22Rv1 (cell line): ENCODE results near the gene HRG.

Experiments
- H3K27ac ChIP-seq: fragments of 450-650 bp; 2 replicates; pipeline ENCODE4 v1.5.1; 2017
- ZFX ChIP-seq: fragments of 450-650 bp; IDR thresholded peaks from 2 replicates; pipeline ENCODE4 v1.6.1; 2017; ENCODE audit warnings: antibody characterized with exemption, borderline replicate concordance
- TF ChIP-seq, protein P1 (sequence below): fragments of 450-650 bp; IDR thresholded peaks from 2 replicates; pipeline ENCODE4 v1.5.1; 2017; ENCODE audit warnings: mild to moderate bottlenecking

The HRG gene

DNA sequence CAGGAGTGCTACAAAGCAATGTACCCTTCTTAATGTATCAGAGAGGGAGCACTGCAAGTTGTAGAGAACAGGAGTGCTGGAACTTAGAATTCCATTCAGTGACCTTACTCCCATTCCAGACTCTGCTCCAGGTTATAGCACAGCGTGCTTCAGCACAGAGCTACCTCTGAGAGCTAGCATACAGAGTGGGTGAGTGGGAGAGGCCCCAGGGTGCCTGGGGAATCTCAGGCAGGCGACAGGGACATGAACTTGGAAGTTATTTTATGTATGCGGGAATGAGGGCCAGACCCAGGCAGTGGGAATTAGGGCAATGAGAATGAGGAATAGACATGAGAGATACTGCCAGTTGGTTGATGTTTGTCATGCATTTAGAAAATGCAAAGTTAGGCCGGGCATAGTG is 47.7 kb downstream of the HRG start:
- TF ChIP-seq, protein P1, sequence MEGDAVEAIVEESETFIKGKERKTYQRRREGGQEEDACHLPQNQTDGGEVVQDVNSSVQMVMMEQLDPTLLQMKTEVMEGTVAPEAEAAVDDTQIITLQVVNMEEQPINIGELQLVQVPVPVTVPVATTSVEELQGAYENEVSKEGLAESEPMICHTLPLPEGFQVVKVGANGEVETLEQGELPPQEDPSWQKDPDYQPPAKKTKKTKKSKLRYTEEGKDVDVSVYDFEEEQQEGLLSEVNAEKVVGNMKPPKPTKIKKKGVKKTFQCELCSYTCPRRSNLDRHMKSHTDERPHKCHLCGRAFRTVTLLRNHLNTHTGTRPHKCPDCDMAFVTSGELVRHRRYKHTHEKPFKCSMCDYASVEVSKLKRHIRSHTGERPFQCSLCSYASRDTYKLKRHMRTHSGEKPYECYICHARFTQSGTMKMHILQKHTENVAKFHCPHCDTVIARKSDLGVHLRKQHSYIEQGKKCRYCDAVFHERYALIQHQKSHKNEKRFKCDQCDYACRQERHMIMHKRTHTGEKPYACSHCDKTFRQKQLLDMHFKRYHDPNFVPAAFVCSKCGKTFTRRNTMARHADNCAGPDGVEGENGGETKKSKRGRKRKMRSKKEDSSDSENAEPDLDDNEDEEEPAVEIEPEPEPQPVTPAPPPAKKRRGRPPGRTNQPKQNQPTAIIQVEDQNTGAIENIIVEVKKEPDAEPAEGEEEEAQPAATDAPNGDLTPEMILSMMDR = no peak
- no peak for TF ChIP-seq ZFX
- no peak overlapping the region for H3K27ac ChIP-seq

DNA sequence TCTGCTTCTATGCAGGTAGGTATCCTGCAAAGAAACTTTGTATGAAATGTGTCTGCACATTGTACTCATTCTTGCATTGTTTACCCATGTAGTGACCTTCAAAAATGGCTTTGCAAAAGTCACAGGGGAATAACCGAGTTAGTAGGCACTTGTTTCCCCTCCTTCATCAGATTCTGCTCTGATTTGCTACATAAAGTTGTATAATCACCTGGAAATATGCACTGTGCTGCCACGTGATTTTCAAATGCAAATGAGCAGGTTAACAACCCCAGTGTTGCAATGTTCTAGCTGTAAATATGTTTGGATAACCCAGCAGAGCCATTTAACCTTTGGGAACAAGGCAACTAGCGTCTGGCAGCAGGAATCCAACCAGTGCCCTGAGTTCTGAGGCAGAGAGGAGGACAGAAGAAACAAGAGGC is 51.2 kb downstream of the HRG start, which contains the start of gene KNG1:
Gene KNG1 (plus strand): TSS at position 321 of the 419 bp plus-strand sequence. CDS start 184 bp downstream, outside the sequence.
- TF ChIP-seq, protein P1 = no peak
- TF ChIP-seq ZFX = no peak
- no peak within 1 kb of the TSS for H3K27ac ChIP-seq

DNA sequence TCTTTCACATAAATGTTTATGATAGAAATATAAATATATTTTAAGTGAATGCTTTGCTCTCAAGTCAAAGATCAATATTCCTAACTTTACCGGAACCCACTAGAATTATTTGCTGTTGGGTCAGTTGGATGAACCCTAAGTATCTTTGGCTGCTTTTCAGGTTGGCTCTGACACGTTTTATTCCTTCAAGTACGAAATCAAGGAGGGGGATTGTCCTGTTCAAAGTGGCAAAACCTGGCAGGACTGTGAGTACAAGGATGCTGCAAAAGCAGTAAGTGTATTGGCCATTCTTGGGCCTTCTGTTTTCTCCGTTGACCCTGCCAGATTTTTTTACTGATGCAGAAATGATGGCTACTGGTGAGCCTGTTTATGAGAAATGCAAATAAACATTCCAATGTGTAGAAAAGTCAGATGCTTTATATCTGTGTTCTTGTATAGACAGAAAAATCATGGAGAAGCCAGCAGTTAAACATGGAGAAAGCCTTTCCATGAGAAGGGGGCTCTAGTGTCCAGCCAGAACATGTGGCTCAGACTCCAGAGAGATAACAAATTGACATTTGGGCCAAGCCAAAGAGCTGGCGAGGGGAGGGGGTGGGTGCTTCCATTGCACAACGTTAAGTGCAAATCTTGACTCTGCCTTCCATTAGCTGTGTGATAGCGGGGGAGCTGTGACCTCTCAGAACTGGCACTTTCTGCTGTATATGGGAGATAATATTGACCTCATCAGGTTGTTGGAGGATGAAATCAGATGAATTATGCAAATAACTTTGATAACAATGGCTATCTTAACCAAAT is 54.3 kb downstream of the HRG start:
- no peak overlapping the region for H3K27ac ChIP-seq
- no peak for TF ChIP-seq ZFX
- TF ChIP-seq, protein P1 = no peak

DNA sequence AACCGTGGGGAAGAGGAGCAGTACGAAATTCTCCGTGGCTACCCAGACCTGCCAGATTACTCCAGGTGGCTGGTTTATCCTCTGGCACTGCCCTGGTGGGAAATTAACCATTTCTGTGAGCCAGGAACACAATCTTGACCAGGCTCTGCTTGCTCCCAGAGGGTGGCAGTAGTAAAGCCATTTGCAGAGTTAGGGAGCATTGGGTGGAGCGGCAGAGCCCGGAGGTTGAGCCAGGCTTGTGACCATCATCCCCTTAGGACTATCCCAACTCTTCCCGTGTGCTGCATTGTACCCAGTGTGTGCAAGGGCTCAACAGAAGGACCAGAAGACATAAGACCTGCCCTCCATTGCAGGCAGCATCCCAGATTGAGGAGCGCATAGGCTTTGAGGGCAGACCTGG is 56.6 kb downstream of the HRG start:
- no peak for TF ChIP-seq ZFX
- TF ChIP-seq, protein P1 = no peak
- H3K27ac ChIP-seq = no peak overlapping the region

DNA sequence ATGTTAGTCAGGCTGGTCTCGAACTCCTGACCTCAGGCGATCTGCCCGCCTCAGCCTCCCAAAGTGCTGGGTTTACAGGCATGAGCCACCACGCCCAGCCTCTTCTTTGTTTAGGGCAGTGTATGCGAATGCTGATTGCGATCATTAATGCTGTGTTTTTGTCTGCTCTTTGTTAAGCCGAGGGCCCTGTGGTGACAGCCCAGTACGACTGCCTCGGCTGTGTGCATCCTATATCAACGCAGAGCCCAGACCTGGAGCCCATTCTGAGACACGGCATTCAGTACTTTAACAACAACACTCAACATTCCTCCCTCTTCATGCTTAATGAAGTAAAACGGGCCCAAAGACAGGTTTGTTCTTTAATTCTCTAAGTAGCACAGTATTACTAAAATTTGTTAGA is 59.1 kb downstream of the HRG start:
- H3K27ac ChIP-seq = no peak overlapping the region
- TF ChIP-seq, protein P1 = no peak
- TF ChIP-seq ZFX = no peak
